ENCODE measurements around the gene SPI1. TPM values are rescaled to one million over a fixed set of nuclear protein-coding genes. Genes with fewer than 3 reads are reported as not detected.

SPI1 gene
- total RNA-seq, 1 experiment from 2014 or later = 0.31 TPM

DNA sequence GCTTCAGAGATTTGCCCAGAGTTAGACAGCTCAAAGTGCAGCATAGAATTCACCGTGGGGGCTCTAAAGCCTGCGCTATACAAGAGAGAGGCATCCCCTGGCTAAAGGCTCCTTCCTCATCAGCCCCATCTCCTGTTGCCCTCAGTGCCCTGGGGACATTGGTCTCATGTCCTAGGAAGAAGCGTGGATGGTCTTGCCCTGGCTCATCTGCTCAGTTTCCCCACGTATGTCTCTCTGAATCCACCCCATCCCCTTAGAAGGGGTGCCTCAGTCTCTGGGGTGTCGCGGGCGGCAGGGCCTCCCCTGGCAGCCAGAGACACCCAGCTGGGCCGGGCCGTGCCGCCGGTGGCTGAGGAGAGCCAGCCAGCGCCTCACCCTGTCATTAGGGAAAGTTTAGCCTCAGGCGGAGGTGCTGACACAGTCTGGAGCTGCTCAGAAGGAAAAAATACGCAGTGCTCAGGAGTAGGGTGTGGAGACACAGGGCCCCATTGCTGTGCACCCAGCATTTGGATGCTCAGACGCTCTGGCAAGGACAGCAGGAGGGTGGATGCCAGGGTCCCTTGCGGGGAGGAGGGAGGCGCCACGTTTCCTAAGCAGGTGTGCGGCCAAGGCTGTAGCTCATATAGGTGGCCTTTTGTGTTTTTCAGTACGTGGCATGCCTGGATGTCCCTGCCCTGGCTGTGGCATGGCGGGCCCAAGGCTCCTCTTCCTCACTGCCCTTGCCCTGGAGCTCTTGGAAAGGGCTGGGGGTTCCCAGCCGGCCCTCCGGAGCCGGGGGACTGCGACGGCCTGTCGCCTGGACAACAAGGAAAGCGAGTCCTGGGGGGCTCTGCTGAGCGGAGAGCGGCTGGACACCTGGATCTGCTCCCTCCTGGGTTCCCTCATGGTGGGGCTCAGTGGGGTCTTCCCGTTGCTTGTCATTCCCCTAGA lies 31.4 kb upstream of the SPI1 start:
- CTCF ChIA-PET = no interaction called here
- H3K27ac ChIP-seq (ENCODE audit: low read length) = peak overlapping the region; percentile 85
- in situ Hi-C loops (cut with HindIII; ENCODE audit: low pct_unique_long_range_greater_than_20kb, low sequenced_read_pairs) = no loop called here
- no peak for TF ChIP-seq TCF7L2 (IDR thresholded peaks at IDR 0.05; ENCODE audit: low read depth, low read length)
- TF ChIP-seq SIN3A (IDR thresholded peaks at IDR 0.05; ENCODE audit: borderline replicate concordance, insufficient read depth, low read depth, low read length) = no peak
- TF ChIP-seq POLR2AphosphoS5 (IDR thresholded peaks at IDR 0.05; ENCODE audit: low read depth, low read length) = no peak
- TF ChIP-seq, protein P1, sequence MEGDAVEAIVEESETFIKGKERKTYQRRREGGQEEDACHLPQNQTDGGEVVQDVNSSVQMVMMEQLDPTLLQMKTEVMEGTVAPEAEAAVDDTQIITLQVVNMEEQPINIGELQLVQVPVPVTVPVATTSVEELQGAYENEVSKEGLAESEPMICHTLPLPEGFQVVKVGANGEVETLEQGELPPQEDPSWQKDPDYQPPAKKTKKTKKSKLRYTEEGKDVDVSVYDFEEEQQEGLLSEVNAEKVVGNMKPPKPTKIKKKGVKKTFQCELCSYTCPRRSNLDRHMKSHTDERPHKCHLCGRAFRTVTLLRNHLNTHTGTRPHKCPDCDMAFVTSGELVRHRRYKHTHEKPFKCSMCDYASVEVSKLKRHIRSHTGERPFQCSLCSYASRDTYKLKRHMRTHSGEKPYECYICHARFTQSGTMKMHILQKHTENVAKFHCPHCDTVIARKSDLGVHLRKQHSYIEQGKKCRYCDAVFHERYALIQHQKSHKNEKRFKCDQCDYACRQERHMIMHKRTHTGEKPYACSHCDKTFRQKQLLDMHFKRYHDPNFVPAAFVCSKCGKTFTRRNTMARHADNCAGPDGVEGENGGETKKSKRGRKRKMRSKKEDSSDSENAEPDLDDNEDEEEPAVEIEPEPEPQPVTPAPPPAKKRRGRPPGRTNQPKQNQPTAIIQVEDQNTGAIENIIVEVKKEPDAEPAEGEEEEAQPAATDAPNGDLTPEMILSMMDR (IDR thresholded peaks at IDR 0.05) = no peak
- TF ChIP-seq, protein P2, sequence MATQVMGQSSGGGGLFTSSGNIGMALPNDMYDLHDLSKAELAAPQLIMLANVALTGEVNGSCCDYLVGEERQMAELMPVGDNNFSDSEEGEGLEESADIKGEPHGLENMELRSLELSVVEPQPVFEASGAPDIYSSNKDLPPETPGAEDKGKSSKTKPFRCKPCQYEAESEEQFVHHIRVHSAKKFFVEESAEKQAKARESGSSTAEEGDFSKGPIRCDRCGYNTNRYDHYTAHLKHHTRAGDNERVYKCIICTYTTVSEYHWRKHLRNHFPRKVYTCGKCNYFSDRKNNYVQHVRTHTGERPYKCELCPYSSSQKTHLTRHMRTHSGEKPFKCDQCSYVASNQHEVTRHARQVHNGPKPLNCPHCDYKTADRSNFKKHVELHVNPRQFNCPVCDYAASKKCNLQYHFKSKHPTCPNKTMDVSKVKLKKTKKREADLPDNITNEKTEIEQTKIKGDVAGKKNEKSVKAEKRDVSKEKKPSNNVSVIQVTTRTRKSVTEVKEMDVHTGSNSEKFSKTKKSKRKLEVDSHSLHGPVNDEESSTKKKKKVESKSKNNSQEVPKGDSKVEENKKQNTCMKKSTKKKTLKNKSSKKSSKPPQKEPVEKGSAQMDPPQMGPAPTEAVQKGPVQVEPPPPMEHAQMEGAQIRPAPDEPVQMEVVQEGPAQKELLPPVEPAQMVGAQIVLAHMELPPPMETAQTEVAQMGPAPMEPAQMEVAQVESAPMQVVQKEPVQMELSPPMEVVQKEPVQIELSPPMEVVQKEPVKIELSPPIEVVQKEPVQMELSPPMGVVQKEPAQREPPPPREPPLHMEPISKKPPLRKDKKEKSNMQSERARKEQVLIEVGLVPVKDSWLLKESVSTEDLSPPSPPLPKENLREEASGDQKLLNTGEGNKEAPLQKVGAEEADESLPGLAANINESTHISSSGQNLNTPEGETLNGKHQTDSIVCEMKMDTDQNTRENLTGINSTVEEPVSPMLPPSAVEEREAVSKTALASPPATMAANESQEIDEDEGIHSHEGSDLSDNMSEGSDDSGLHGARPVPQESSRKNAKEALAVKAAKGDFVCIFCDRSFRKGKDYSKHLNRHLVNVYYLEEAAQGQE (IDR thresholded peaks at IDR 0.05; ENCODE audit: insufficient read depth in 1 of 2, low read depth in 2 of 2, low read length in 1 of 2) = no peak
- H3K4me1 ChIP-seq (ENCODE audit: control insufficient read depth, insufficient read depth, low read length) = peaks cover 17% of the 10 kb centered on the region
- intact Hi-C loops (cut with micrococcal nuclease; ENCODE audit: unreplicated experiment) = no loop called here
- H3K27me3 ChIP-seq (ENCODE audit: control insufficient read depth, insufficient read depth, low read length) = no peaks in the 10 kb centered on the region
- DNase-seq (ENCODE audit: low read depth, low spot score) (no peak), ATAC-seq (no peak)
- POLR2A ChIA-PET = interaction anchor here (0.6 kb wide), 2 partner anchors 11 to 25 kb away, joined by 3 to 5 read pairs; no protein-coding TSS in a partner anchor
- peak overlapping the region; percentile 66 to 90 for H3K4me3 ChIP-seq (ENCODE audit: low read depth in 2 of 2, low read length in 2 of 2)
- no peaks in the 10 kb centered on the region for H3K9me3 ChIP-seq (ENCODE audit: control insufficient read depth, insufficient read depth, low read depth, low read length)
- no peaks in the 10 kb centered on the region; the same call in 1 of the 2 replicates for H3K36me3 ChIP-seq (ENCODE audit: control insufficient read depth, insufficient read depth, low read length)
- no TSS peak for BruUV-seq (replicated peaks)

DNA sequence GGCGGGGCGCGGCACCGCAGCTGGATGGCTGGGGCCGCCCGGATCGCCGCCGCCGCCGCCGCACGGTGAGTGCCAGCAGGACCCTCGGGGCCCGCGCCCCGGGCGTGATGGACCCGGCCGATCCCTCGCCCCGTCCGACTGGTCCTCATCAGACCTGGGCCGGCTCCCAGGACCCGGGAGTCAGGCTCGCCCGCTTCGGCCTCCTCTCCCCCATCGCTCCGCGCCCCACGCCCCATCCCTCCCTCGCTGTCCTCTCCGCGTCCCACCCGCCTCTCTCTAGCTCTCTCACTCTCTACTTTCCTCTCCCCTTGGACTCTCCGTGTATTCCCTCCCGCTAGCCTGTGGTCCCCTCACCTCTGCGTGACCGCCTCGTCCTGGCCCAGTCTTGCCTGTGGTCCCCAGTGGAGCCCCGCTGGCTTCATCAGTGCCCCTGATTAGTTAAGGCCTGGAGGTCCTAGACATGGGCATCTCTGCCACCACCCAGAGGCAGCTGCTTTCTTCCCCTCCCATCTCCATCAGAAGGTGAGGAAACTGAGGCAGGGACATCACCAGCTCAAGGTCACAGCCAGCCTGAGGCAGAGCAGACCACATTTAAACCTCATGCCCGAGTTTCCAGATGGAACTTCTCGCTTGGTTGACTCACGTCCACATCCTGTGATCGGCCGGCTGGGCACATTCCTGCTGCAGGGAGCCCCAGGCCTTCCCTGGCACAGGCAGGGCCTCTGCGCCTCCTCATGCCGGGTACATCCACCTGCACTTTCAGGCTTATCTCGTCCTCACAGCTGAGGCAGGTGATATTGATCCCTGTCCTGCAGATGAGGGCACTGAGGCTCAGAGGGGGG lies 30.5 kb upstream of the SPI1 start:
- in situ Hi-C loops (cut with HindIII; ENCODE audit: low pct_unique_long_range_greater_than_20kb, low sequenced_read_pairs) = no loop called here
- peak overlapping the region; percentile 85 for H3K27ac ChIP-seq (ENCODE audit: low read length)
- TSS peak; percentile 56 for BruUV-seq (replicated peaks)
- peaks cover 17% of the 10 kb centered on the region for H3K4me1 ChIP-seq (ENCODE audit: control insufficient read depth, insufficient read depth, low read length)
- H3K9me3 ChIP-seq (ENCODE audit: control insufficient read depth, insufficient read depth, low read depth, low read length) = no peaks in the 10 kb centered on the region
- ChIA-PET POLR2A (no interaction called here), CTCF (interaction anchor here (0.6 kb wide), 1 partner anchor 445 kb away, joined by 4 read pairs; no protein-coding TSS in a partner anchor)
- TF ChIP-seq, protein P2 (IDR thresholded peaks at IDR 0.05; ENCODE audit: insufficient read depth in 1 of 2, low read depth in 2 of 2, low read length in 1 of 2) = no peak
- TF ChIP-seq SIN3A (IDR thresholded peaks at IDR 0.05; ENCODE audit: borderline replicate concordance, insufficient read depth, low read depth, low read length) = no peak; the same call in 1 of the 2 replicates
- no peak for TF ChIP-seq POLR2AphosphoS5 (IDR thresholded peaks at IDR 0.05; ENCODE audit: low read depth, low read length)
- TF ChIP-seq TCF7L2 (IDR thresholded peaks at IDR 0.05; ENCODE audit: low read depth, low read length) = no peak
- DNase-seq (ENCODE audit: low read depth, low spot score) = no peak
- H3K36me3 ChIP-seq (ENCODE audit: control insufficient read depth, insufficient read depth, low read length) = no peaks in the 10 kb centered on the region; the same call in 1 of the 2 replicates
- intact Hi-C loops (cut with micrococcal nuclease; ENCODE audit: unreplicated experiment) = no loop called here
- peak overlapping the region; percentile 66 to 90 for H3K4me3 ChIP-seq (ENCODE audit: low read depth in 2 of 2, low read length in 2 of 2)
- H3K27me3 ChIP-seq (ENCODE audit: control insufficient read depth, insufficient read depth, low read length) = no peaks in the 10 kb centered on the region
- ATAC-seq = peak; percentile 19
